RPMI7951 (cell line): ENCODE data around the gene CCNL1. TPM values are rescaled to one million over a fixed set of nuclear protein-coding genes. Genes with fewer than 3 reads are reported as not detected.

ENCODE experiments used
- DNase-seq: peaks from one replicate; pipeline ENCODE4 v3.0.0-alpha.2; 2012; ENCODE audit warnings: low read depth
- total RNA-seq: library from RNA; depleted of rRNA; stranded (reverse); fragments of >200 nt; shearing (Covaris generic); gene quantifications from 2 replicates; pipeline ENCODE4 v1.2.3, GENCODE V29; 2014

CCNL1 gene
- total RNA-seq, 1 experiment from 2014 or later: 91.2 TPM

DNA sequence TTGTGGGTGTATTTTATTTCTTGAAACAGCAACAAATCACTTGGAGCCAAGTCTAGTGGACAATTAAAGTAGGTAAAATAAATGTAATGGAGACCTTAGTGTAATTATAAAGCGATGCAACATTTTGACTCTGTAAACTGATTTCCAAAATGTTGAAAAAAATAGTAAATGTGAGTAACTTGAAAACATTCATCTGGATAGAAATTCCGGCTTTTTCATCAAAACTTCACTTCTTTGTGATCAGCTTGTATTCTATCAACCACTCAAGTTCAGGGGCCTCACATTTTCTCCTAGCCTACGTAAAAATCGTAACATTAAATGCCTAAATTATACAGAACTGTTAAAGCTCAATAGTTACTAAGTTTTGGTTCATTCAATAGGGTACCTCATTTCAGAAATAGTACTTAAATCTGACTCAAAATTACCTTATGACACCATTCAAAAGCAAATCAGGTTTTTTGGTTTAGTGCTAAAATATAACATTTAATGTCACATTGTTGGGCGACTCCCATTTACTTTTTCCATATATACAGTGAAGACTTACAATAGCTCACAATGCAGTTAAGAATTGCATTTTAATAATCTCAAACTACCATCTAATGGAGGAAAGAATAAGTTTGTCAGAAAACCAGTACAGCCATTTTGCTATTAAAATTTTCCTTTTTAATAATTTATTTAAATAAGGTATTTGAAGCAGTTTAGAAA is 12.7 kb downstream of the CCNL1 start:
- no peak for DNase-seq

DNA sequence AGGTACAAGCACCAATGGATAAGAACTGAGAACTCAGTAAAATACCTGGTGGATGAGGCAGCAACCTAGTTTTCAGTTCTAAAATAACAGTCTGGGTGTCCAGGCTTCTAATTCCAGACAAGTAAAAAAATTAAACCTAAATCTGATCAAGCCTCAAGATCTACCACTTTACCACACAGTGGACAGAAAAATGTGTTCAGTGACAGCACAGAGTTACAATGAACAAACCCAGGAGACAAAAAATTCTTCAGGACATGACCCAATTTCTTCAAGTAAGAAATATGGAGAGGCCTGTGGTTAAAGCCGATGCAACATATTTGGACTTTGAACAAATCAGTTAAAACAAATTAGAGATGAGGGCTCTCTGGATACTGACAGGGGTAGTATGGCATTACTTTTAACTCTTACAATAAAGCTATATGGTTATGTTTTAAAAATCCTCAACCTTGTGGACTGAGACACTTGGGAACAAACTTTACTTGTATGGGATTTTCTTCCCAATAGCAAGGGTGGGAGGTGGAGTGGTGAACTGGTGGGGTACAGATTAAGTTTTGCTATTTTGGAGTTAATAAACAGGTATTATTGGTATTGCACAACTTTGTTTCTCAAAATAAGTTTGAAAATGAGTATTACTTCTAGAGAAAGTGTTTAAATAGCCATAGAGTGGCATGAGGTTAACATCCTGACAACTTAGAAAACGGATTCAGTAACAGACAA is 14.2 kb downstream of the CCNL1 start:
- no peak for DNase-seq

- DNase-seq: no peak
These were observed 17.6 kb downstream of the CCNL1 start for GRCh38 chr3:157142315-157142714.

DNA sequence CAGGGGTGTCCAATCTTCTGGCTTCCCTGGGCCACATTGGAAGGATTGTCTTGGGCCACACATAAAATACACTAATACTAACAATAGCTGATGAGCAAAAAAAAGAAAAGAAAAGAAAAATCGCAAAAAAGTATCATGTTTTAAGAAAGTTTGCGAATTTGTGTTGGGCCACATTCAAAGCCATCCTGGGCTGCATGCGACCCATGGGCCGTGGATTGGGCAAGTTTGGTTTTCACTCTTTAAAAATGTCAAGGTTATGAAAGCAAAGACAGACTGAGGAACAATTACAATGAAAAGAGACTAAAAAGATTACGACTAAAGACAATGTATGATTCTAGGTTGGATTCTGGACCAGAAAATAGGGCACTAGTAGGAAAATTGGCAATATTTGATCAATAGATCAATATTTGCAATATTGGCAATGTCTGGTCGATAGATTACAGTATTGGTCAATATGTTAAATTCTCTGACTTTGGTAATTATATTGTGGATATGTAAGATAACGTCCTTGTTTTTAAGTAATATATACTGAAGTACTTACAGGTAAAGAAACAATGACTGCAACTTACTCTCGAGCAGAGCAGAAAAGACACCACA is 19.9 kb downstream of the CCNL1 start:
- no peak for DNase-seq

DNA sequence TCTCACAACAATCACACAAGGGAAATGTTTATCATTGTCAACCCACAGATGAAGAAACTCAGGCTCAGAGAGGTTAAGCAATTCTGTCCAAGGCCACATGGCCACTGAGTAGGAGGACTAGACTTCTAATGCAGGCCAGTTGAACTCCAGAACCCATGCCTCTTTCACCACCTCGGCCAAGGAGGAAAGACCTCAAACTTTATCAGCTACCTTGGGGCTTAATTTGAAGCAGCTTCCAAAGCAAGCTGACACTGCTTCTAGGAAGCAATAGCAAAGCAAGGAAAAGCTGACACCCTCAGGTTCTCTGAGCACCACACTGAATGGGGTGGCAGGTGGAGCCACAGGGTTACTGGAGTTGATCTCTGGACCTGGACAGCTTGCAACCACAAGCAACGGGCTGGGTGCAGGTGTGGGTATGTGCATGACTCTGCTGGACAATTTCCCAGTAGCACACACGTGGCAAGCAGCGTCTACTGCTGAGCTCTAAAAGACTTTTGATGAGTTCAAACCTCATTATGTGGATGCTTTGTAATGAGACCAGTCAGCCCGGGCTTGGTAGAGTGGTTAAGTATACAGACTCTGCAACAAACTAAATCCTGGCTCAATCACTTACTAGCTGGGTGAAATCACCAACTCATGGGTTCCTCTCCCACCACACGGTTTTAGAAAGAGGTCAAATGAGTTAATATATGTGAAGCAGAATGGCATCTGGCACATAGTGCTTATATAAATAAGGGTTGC is 23.1 kb downstream of the CCNL1 start:
- DNase-seq: no peak

DNA sequence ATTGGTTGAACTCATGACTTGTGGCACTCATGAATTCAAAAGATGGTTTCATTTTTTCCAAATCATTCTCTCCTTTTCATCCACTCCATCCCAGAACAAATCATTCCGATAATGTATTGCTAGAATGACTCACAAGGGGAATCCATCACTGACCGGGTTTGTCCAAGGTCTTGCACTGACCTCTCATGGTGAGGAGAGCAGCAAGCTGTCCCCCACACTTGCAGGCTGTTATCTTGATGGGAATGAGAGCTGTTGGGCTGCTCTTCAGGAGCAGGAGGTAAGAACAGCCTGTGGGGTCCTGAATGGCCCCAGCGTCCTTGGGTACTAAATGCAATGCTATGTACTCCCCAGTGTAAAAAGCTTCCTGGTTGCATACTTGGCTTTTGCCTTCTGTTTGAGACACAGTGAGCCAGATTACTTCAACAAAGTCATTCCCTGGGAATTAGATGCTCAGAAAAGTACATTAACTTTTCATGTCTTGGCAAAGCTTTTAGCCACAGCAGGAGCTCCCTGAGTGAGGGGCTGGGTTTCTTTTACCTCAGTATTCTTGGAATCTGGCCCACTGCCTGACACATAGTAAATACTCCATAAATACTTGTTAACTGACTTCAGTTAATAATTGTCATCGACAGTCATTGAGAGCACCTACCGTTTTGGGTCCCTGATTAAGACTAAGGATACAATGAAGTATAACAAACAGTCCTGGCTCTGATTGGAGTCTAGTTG is 24.1 kb downstream of the CCNL1 start:
- DNase-seq: peak; percentile 76

DNA sequence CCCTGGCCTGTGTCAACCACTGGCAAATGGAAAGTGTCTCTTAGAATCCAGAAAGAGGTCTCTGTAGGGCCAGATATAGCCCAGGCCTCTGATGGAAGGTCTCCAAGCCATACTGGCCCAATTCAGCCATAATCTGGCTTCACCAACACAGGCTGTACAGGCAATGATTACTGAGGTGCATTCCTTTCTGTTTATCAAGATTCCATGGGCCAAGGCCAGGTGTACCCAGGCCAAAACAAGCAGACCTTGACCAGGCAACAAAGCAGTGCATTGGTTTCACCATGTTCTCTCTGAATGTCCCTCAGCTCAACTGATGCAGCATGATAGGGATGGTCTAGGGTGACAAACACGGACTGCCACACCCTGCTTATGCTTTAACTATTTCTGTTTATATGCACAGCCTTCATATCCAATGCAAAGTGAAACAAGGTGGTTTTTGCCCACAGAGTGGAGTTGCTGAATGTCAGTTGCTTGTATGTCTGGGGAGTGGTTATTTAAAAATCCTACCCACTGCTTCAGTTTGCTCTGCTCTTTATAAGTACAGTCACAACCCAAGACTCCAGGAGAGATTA is 25.2 kb downstream of the CCNL1 start:
- DNase-seq: no peak

DNA sequence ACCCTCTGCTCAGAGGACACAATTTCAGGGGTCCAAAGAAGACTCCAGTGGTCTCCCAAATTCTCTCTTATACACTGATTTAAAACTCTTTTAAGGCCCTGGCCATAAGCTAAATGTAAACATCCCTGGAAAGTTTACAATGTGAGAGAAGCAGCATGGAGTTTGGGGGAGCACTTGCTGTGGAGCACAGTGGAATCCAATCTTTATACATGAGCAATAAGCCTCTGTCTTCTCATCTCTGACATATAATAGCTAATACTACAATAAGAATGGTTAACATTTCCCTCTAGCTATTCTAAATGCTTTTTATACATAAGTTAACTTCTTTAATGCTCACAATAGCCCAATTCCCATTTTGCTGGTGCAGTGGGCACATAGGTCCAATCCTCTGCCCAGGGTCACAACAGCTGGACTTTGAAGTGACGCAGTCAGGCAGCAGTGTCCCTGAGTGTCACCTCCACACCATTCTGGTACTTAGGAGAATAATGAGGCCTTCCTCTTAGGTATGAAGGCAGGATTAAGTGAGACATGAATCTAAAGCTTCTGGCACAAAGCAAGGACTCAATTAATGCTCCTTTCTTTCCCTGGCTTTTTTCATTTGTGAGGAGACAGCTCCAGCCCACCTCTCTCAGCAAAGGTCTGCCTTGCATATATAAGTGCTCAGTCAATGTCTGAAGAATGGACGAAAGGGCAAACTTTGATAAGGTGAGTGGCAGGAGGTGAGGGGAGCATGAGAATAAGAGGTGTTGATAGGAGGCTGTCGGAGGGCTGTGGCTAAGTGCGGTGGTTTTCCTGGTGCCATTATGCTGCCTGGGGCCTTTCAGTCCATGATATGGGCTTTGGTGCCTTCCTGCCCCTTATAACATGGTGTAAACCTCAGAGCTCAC is 26.3 kb downstream of the CCNL1 start:
- no peak for DNase-seq

DNA sequence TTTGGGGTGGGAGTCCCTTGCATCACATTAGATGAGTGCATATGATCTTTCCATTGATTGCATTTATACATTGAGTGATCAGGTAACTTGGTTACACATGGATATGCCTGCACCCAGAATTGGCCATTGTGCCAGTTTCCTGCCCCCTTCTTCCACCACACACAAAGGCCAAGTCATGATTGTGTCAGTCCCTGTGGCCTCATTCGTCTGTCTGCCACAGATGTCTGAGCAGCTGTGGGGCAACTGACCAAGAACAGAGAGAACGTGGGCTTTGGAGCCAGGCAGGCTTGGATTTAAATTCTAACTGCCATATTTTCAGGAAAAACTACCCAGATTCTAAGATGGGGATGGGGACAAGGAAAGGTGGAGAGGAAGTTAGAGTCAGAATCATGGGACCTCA is 27.0 kb downstream of the CCNL1 start:
- peak; percentile 65 for DNase-seq

GRCh38 chr3:157132341-157132740 is 27.6 kb downstream of the CCNL1 start:
- no peak for DNase-seq

DNA sequence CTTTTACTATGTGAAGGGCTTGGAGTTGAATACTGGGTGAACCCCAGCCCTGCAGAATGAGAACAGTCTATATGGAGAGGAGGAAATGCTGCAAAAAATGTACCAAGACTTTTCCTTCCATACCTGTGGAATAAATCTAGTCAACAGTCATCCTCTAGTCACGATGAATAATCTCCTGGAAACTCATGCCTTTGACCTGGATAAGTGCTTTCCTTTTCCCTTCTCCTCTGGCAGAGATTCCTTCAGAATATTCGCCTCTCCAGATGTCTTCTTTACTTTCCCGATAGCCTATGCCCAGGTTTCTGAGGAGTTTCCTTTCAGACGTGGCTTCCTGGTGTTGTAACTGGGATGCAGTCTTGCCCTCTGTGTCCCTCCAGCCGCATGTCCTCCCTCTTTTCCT is 28.1 kb downstream of the CCNL1 start:
- DNase-seq: peak; percentile 49

GRCh38 chr3:157130467-157131251 is 29.3 kb downstream of the CCNL1 start:
- peak; percentile 93 for DNase-seq

GRCh38 chr3:157129803-157130466 is 30.0 kb downstream of the CCNL1 start:
- DNase-seq: peak; percentile 78

GRCh38 chr3:157128771-157129681 is 30.9 kb downstream of the CCNL1 start:
- DNase-seq: peak; percentile 84

DNA sequence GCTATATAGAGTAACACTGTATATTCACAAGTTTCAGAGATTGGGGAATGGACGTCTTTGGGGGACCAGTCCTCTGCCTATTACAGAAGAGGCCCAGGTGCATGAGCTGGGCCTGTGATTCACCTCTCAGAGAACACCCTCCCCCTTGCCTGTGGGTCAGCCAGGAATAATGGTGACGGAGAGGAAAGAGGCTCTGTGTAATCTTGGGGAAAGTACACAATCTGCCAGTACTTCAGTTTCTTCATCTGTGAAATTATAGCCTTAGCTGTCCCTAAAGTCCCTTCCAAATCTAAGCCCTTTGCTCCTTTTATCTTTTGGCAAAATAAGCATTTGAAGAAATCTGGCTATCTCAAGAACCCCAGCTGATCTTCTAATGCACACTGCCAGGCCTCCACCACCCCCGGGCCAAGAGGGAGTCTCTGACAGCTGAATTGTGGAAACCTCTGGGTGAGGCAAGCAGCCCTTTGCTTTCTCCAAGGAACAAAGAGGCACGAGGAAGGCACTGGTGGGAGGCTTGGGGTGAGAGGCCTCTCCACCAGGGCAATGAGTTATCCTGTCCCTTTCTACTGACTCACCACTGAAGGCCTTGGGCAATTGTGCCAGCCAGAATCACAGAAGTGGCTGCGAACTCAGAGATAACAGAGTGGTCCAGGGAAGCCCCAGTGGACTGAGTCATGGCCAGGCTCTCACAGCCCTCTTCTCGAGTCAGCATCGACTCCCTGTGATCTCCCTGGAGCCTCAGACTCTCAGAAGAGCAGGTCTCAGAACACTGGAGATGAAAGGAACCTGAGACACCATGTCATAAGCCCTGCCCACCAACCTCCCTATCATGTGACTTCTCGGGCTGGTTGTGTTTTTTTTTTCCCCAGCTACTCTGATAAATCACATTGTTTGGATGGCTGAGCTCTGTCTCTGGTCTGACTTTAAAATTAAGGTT is 31.8 kb downstream of the CCNL1 start:
- DNase-seq: peak; percentile 99

DNA sequence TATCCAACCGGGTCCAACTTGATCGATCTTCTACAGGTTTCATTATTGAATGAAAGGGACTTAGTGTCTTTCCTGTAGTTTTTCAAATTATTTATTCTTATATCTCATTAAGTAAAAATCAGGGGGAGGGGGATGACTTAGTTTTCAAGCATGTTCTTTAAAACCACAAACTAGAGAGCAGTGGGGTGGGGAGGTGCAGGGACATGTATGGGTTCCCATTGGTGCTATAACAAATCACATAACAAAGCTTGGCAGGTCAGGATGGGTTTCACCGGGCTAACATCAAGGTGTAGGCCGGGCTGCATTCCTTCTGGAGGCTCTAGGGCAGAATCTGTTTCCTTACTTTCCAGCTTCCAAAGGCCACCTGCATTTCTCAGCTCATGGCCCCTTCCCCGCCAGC is 32.7 kb downstream of the CCNL1 start:
- no peak for DNase-seq

DNA sequence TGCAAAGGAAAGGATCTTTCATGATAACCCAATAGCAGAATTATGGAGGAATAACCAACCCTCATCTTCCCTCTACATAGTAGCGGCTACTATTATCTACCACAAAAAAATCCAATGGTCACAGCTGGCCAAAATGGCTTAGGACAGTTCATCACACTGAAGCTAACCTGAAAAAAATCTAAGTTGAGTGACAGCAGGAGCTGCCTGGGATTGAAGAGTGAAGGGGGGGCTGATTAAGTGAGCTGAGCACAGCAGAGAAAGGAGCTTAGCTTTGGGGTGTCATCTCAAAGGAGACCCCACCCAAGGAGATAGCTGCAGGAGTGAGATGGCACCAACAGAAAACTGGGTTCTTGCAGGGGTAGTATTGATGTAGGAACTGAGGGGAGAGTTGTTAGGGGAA is 33.6 kb downstream of the CCNL1 start:
- no peak for DNase-seq
